Lower lobe of right lung (tissue), 2 donors: ENCODE data around the gene DDX51. TPM values are rescaled to one million over a fixed set of nuclear protein-coding genes. Genes with fewer than 3 reads are reported as not detected.

Experiments
- ATAC-seq, 2 donors: fragments of 200-7000 bp; cut with Tn5 transposase; one replicate each; pipeline ENCODE4 v1.9.1; 2020 to 2022; ENCODE audit warnings: mild to moderate bottlenecking in 2 of 2, moderate library complexity in 2 of 2
- DNase-seq: peaks from one replicate; pipeline ENCODE4 v3.0.0-alpha.2; 2020
- H3K27ac ChIP-seq: fragments of 200-600 bp; one replicate; pipeline ENCODE4 v1.8.0; 2022
- H3K27me3 ChIP-seq: fragments of 200-600 bp; one replicate; pipeline ENCODE4 v1.8.0; 2022; ENCODE audit warnings: low read depth
- H3K36me3 ChIP-seq: fragments of 200-600 bp; one replicate; pipeline ENCODE4 v1.8.0; 2022; ENCODE audit warnings: mild to moderate bottlenecking
- H3K4me1 ChIP-seq: fragments of 200-600 bp; one replicate; pipeline ENCODE4 v1.8.0; 2022
- H3K4me3 ChIP-seq: fragments of 200-600 bp; one replicate; pipeline ENCODE4 v1.8.0; 2022; ENCODE audit warnings: mild to moderate bottlenecking
- H3K9me3 ChIP-seq: fragments of 200-600 bp; one replicate; pipeline ENCODE4 v1.8.0; 2022
- intact Hi-C: fragments of 100-400 bp; cut with DNase I; formaldehyde crosslinking; loops from one replicate; pipeline ENCODE4 v1.11.0; 2022
- total RNA-seq: library from RNA; stranded (reverse); fragmentation: NEBNext Ultra II Directional; extraction: Animal tissue kit (Norgen Biotek cat#: 25700); gene quantifications from one replicate; pipeline ENCODE4 v1.2.1, GENCODE V29; 2021
- TF ChIP-seq, protein P1 (sequence below): fragments of 200-600 bp; IDR thresholded peaks from one replicate; pipeline ENCODE4 v1.8.0; 2022; ENCODE audit warnings: antibody characterized with exemption, mild to moderate bottlenecking
- donor health status: DM: no; HTN: yes; CAD: no; lungs with severe emphysema.

DDX51 gene
- total RNA-seq, 1 donor from 2014 or later = 11.9 TPM

DNA sequence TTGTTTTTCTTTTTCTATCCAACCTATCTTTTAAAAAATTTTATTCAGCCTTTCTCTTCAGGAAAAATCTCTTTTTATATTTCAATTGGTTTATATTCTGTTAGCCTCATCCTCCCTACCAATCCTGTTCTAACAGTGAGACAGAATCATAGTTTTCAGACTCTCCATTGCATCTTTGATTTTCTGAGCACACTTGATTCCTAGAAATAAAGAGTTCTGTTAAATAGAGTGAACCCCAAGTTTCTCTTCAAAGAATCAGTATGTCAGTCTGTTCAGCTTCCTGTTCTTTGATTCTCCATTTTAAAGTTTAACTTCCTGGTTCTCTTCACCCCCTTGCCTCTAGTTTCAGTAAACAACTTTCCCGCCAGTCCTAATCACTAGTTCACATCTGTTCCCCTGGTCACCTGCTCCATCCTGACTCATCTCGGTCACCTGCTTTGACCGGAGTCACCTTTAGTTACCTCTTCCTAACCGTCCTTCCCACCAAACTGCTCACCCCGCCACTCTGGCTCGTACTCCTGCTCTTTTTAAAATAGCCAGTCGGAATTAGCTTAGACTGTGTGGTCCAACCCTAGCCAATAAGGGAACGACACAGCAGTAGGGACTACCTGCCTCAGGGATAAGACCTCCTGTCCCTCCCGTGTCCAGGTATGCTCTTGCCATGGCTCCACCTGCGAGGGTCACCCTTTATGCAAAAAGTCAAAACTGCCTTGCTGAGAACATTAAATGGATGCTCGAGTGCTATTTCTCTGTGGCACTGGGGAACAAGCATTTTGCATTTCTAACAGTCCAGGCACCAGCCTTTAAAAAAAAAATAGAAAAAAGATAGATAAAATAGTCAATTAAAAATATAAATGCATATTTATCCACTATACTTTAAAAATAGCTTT is 48.4 kb downstream of the DDX51 start:
- intact Hi-C loops = no loop called here
- peaks cover 39% of the 10 kb centered on the region for H3K36me3 ChIP-seq
- no peaks in the 10 kb centered on the region for H3K27me3 ChIP-seq
- no peak for ATAC-seq
- TF ChIP-seq, protein P1, sequence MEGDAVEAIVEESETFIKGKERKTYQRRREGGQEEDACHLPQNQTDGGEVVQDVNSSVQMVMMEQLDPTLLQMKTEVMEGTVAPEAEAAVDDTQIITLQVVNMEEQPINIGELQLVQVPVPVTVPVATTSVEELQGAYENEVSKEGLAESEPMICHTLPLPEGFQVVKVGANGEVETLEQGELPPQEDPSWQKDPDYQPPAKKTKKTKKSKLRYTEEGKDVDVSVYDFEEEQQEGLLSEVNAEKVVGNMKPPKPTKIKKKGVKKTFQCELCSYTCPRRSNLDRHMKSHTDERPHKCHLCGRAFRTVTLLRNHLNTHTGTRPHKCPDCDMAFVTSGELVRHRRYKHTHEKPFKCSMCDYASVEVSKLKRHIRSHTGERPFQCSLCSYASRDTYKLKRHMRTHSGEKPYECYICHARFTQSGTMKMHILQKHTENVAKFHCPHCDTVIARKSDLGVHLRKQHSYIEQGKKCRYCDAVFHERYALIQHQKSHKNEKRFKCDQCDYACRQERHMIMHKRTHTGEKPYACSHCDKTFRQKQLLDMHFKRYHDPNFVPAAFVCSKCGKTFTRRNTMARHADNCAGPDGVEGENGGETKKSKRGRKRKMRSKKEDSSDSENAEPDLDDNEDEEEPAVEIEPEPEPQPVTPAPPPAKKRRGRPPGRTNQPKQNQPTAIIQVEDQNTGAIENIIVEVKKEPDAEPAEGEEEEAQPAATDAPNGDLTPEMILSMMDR = no peak
- no peaks in the 10 kb centered on the region for H3K9me3 ChIP-seq
- H3K4me3 ChIP-seq = no peak overlapping the region
- no peaks in the 10 kb centered on the region for H3K4me1 ChIP-seq
- H3K27ac ChIP-seq = no peak overlapping the region
- DNase-seq = no peak

DNA sequence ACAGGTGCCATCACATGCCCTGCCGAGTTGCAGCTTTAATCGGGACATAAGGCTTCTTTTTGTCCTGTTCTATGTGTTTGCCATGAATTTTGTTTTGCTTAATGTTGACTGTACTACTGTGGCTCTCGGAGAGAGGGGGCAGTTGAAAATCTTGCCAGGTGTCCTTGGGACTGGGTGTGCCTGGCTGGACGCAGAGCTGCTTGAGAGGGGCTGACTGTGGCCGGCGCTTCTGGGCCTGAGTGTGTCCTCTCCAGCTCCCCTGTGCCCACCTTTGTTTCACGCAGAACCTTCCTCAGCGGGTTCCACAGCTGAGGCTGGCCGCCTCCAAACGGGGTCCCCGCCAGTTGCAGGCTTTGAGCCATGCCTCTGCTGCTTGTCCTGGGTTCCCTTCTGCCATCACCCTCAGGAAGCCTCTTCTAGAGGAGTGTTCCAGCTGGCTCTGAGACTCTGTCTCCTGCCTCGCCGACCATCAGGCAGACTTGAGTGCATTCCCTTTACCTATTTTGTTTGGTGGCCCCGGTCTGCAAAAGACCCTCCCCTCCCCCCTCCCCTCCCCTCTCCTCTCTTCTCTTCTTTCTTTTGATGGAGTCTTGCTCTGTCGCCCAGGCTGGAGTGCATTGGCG is 49.7 kb downstream of the DDX51 start:
- Histone ChIP-seq H3K9me3 (no peaks in the 10 kb centered on the region), H3K27ac (no peak overlapping the region), H3K4me3 (no peak overlapping the region), H3K4me1 (no peaks in the 10 kb centered on the region), H3K36me3 (peaks cover 32% of the 10 kb centered on the region), H3K27me3 (no peaks in the 10 kb centered on the region)
- intact Hi-C loops = no loop called here
- TF ChIP-seq, protein P1 = no peak
- ATAC-seq (no peak), DNase-seq (no peak)

DNA sequence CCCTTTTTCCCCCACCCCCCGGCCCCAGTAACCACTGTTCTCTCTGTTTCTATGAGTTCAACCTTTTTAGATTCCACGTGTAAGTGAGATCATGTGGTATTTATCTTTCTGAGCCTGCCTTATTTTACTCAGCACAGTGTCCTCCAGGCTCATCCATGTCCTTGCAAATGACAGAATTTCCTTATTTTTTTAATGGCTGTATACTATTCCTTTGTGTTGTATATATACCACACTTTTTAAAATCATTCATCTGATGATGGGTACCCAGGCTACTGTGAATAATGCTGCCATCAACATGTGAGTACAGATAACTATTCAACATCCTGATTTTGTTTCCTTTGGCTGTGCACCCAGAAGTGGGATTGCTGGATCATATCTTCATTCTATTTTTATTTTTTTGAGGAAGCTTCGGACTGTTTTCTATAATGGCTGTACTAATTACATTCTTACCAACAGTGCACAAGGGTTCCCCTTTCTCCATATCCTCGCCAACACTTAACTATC is 54.7 kb downstream of the DDX51 start:
- Histone ChIP-seq H3K4me1 (peaks cover 9% of the 10 kb centered on the region), H3K36me3 (peaks cover 28% of the 10 kb centered on the region), H3K4me3 (no peak overlapping the region), H3K27me3 (no peaks in the 10 kb centered on the region), H3K9me3 (no peaks in the 10 kb centered on the region), H3K27ac (no peak overlapping the region)
- intact Hi-C loops = no loop called here
- ATAC-seq = no peak
- TF ChIP-seq, protein P1 = no peak
- no peak for DNase-seq

Other genes with a start within 250 kb of the DDX51 start
- 32.2 TPM for gene ULK1, start 249.7 kb downstream of the DDX51 start, total RNA-seq
- 19.1 TPM for gene PUS1, start 215.0 kb downstream of the DDX51 start, total RNA-seq
- 46.2 TPM for gene EP400, start 194.4 kb downstream of the DDX51 start, total RNA-seq
- 15.8 TPM for gene NOC4L, start 138 bp upstream of the DDX51 start, total RNA-seq
- gene GALNT9, start 185.3 kb upstream of the DDX51 start, total RNA-seq = not detected